ENCODE results near the gene CPEB3.

The CPEB3 gene

DNA sequence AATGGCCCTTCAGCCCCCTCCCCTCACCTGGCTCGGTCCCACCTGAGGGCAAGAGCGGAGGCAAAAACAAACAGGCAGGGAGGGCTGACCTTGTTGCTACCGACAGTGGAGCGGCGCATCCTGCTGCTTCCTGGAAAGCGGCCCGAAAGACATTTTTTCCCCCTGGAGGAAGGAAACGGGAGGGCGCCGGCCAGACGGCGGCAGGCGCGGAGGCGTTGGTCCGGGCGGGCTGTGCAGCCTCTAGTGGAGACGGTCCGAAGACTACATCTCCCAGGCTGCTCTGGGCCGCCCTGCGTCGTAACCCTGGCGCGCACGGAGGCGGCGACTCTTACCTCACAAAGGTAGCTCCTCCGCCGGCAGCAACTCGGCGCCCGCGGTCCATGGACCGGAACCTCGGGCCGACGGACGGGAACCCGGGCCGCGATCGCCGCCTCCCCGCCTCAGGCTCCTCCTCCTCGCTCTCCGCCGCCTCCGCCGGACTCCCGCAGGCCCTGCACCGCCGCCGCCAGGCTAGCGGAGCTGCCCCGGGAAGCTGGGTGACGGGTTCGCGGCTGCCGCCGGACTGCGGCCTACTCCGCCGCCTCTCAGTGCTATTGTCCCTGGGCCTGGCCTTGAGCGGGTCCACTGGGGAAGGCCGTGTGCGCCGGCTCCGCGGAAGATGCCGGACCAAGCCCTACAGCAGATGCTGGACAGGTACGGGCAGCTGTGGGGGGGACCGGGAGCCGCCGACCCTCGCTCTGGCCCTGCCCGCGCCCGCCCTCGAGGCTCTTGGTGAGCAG lies at the start of gene CPEB3, which contains the start of gene MARCHF5:
Gene CPEB3 (minus strand): TSS at position 242 of the 779 bp plus-strand sequence. CDS start 50,728 bp downstream, outside the sequence.
Gene MARCHF5 (plus strand): TSS at position 331 of the 779 bp plus-strand sequence. CDS start 328 bp downstream, at position 659.
- DNase-seq (ENCODE audit: low spot score), result peak; percentile 99

DNA sequence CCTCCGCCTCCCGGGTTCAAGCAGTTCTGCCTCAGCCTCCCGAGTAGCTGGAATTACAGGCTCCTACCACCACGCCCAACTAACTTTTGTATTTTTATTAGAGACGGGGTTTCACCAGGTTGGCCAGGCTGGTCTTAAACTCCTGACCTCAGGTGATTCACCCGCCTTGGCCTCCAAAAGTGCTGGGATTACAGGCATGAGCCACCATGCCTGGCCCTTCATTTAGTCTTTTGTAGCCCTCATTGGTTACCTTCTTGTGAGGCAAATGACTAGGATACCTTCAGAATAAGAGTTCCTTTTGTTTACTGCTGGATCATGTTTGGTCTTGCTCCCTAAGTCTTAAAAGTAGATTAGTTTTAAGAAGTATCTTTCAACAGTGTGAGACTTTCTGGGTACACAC lies 39.0 kb upstream of the CPEB3 start:
- peak; percentile 74 for DNase-seq (ENCODE audit: low spot score)

DNA sequence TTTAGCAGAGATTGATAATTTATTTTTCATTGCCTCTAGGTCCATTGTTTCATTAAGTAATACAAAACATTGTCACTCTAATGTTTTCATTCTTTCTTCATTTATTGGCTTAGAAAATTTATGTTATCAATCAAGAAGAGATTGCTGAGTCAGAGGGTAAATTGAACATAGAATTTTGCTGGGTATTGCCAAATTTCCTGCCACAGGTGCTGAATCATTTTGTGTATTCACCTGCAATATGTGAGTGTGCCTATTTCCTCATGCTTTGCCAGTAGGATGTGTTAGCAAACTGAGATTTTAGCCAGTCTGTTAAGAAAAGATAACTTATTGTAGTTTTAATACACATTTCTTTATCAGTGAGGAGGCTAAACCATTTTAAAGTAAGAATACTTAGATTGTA lies 38.1 kb upstream of the CPEB3 start:
- peak; percentile 55 for DNase-seq (ENCODE audit: low spot score)

DNA sequence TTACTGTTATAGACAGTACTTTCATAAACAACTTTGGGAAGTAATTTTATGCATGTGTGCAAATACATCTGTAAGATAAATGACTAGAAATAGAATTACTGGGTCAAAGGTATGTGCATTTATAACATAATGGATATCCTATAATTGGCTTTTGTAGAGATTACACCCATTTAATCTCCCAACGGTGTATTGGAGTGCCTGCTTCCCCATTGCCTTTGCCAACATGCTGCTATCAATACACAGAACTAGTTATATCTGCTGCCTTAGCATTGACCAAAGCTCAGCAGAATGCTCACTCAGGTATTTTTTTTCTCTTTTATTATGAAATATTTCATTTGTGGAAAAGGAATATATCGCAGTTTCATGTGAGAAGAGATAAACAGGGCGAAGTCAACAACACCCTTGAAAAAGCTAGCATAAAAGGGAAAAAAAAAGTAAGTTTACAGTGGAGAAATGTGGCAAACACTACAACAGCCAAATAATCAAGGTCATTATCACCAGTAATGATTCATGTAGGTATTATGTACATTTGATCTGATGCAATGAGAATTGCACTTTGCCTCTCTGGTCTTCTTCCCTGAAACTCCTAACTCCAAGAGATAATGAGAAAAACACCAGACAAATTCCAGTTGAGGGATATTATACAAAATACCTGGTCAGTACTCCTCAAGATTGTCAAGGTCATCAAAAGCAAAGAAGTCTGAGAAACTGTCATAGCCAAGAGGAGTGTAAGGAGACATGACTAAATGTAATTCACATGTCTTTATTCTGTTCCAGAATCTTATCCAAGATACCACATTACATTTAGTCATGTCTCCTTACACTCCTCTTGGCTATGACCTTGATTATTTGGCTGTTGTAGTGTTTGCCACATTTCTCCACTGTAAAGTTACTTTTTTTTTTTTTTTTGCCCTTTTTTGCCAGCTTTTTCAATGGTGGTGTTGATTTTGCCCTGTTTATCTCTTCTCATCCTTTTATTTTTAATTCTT lies 36.9 kb upstream of the CPEB3 start:
- DNase-seq (ENCODE audit: low spot score), result no peak

DNA sequence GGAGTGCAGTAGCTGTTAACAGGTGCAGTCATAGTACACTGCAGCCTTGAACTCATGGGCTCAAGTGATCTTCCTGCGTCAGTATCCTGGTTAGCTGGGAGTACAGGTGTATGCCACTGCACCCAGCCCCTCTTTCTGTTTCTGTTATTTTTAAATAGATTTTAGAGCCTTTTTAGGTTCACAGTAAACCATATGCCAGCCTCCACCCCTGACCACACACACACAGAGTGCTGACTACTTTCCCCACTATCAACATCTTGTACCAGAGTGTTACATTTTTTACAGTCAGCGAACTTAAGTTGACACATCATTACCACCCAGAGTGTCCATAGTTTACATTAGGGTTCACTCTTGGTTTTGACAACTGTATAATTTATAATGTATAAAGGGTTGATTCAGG lies 32.2 kb upstream of the CPEB3 start:
- DNase-seq (ENCODE audit: low spot score), result no peak

DNA sequence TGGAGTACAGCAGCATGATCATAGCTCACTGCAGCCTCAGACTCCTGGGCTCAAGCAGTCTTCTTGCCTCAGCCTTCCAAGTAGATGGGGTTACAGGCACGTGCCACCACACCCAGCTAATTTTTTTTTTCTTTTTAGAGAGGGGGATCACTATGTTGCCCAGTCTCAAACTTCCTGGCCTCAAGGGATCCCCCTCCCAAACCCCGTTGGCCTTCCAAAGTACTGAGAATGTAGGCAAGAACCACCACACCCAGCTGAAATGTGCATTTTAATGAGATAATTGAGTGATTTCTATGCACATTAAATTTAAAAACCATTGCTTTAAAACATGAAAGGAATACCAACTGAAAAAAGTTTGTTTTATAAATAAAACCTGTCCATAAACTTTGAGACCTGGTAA lies 25.7 kb upstream of the CPEB3 start:
- DNase-seq (ENCODE audit: low spot score), result no peak

DNA sequence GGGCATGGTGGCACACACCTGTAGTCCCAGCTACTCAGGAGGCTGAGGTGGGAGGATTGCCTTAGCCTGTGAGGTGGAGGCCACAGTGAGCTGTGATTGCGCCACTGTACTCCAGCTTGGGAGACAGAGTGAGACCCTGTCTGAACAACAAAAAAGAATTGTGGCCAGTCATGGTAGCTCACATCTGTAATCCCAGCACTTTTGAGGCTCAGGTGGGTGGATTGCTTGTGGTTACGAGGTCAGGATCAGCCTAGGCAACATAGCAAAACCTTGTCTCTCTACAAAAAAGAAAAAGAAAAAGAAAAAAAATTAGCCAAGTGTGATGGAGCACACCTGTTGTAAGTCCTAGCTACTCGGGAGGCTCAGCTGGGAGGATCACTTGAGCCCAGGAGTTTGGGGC lies 22.9 kb upstream of the CPEB3 start:
- no peak for DNase-seq (ENCODE audit: low spot score)

DNA sequence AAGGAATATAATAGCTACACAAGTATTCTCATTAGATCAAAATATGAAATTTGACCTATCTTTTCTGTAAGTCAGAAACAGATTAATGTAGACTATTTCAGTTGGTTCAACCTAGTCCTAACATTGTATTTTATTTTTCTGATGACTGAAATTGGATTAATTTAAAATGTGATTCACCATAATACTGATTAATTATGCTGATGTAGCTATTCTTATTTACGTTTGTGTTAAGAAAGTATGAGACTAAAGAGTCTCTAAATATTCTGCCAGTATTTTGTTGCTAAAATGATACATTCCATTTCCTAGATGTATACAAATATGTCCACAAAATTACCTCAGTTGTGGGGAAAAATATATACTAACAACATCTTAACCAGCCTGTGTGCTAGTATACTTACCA lies 18.4 kb upstream of the CPEB3 start:
- DNase-seq (ENCODE audit: low spot score), result no peak

DNA sequence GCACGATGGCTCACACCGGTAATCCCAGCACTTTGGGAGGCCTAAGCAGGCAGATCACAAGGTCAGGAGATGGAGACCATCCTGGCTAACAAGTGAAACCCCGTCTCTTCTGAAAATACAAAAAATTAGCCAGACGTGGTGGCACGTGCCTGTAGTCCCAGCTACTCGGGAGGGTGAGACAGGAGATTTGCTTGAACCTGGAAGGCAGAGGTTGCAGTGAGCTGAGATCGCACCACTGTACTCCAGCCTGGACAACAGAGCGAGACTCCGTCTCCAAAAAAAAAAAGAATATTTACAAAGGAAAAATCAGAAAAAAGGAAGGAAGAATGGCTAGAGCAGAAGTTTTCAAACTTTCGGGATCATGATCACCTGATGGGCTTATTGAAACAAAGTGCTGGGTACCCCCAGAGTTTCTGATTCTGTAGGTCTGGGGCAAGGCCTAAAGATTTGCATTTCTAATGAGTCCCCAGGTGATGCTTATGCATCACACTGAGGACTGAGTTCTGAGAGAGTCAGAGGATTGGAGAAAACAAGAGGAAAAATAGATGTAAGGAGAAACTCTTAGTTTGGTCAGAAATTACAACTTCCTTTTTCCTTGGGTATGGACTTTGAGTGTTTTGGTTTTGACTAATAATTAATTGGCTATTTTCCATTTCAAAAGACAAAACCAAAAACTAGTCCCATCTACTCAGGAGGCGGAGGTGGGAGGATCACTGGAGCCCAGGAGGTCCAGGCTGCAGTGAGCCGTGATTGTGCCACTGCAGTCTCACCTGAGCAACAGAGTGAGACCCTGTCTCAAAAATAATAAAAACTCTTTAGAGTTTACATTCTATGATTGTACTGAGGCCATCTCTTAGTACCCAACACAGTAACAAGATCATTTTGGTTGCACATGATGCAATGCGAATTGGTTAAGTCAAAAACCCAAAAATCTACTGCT lies 14.5 kb upstream of the CPEB3 start:
- DNase-seq (ENCODE audit: low spot score), result peak; percentile 33

DNA sequence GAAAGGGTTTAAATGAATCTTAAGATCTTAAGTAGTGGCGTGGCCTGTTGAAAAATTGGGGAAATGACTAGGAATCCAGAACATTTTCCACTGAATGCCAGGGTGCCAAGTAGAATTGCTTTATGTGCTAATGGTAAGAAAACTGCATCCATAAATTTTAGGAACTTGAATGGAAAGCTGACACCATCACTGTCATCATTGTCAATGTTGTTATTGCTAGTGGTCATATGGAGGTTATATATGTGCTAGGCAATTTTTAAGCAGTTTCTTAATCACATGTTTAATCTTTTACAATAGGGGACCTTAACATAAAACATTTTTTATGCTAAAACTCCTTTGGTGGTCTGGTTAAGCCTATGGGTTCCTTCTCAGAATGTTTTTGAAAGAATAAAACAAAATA lies 13.2 kb upstream of the CPEB3 start:
- no peak for DNase-seq (ENCODE audit: low spot score)

DNA sequence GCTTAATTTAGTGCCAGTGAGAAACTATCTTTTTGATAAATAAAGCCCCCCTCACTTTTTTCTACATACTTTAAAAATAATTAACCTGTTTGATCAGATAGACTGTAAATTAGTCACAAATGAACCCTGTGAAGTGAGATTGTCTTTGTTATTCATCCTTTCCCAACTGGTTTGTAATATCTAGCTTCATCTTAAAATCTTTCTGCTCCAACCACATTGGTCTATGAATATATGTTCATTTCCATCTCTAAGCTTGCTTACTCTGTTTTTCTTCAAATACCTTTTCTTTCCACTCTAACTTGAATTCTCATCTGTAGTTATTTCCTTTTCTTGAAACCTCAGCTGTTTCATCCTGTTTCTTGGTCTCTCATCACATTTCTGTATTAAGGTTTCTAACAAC lies 12.2 kb upstream of the CPEB3 start:
- DNase-seq (ENCODE audit: low spot score), result no peak

DNA sequence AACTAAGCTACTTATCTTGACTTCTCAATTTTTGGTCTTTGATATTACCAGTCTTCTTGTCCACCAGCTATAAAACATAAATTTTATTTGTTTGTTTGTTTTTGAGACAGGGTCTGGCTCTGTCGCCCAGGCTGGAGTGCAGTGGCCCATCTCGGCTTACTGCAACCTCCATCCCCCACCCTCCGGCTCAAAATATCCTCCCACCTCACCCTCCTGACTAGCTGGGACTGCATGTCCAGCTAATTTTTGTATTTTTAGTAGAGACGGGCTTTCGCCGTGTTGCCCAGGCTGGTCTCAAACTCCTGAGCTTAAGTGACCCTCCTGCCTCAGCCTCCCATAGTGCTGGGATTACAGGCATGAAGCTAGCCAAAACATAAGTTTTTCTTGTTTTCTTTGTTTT lies 7.6 kb upstream of the CPEB3 start:
- no peak for DNase-seq (ENCODE audit: low spot score)

DNA sequence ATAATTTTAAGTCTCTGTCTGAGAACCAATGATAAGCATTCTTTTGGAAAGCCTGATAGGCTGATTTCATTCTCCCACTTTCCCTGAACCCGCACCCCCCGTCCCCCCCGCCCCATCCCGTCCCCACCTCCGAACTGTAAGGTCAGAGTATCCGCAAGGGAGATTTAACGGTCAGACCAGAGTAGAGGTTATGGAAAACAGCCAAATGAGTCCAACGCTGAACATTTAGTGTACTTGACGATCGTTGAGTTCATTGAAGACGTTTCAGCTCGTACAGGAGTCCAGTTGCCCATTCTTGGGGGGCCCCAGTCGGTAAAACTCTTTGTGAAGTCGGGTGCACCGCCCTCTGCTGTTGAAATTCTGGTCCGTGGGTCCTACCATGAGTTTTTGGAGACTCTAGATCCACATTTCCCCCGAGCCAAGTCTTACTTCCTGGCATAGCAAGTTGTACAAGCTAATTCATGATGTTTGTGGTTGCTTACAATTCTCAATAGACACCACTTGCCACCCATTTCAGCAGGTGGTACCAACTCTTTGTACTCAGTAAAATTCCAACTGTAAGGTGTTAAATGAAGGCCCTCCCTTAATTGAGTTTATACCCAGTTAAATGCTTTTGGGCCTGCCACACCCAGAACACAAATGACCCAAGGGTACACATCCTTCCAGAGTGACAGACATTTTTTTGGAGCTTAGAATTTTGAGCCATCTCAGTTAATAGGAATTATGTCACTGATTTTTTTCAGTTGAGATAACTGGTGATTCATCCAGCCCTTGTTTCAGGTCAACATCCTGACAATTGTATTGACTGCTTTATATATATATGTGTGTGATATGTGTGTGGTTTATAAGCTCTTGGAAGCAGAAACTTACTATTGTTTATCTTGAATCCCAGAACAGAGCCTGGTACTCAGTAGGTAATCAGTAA lies 1.3 kb upstream of the CPEB3 start:
- DNase-seq (ENCODE audit: low spot score), result peak; percentile 52

DNA sequence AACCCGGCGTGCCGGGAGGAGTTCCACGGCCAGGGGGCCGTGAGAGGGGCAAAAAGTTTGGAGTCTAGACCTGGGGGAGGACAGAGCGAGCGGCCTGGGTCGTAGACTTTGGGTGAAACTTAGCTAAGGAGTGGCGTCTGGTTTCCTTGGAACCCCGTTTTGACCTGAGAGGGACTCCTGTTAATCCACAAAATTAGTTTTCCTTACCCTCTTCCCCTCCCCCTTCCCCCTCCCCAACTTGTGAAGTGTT lies 663 bp upstream of the CPEB3 start:
- no peak for DNase-seq (ENCODE audit: low spot score)

DNA sequence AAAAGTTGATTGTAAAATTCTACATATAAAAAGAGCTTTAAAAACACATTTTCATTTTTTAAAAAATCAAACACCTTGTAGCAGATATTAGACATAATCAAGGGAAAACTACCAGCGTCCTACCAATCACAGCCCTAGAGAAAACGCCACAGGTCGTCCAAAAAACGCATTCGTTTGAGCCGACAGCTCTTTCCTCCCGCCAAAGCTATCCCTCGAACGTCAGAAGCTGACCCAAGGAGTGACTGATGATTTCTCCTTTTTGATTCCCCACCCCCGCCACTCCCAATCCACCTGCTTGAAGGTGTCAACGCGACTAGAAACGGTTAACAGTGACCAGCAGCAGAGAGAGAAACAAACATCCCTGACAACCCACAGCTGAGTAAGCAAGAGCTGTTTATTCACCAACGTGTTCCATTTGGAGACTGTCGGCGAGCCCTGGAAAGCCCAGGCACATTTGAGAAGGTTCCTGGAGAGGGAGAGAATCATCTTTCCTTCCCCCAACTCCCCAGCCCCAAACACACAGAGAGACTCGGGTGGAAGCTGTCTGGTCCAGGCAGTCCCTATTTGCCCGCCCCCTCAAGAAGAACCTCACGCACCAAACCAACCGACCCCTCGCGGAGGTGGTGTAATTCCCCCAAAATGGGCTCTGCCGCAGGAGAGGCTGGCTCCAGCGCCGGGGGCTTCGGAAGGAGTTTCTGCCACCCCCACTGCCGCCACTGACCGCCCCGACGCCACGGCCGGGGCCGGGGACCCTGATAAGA lies 622 bp downstream of the CPEB3 start:
- DNase-seq (ENCODE audit: low spot score), result peak; percentile 70

DNA sequence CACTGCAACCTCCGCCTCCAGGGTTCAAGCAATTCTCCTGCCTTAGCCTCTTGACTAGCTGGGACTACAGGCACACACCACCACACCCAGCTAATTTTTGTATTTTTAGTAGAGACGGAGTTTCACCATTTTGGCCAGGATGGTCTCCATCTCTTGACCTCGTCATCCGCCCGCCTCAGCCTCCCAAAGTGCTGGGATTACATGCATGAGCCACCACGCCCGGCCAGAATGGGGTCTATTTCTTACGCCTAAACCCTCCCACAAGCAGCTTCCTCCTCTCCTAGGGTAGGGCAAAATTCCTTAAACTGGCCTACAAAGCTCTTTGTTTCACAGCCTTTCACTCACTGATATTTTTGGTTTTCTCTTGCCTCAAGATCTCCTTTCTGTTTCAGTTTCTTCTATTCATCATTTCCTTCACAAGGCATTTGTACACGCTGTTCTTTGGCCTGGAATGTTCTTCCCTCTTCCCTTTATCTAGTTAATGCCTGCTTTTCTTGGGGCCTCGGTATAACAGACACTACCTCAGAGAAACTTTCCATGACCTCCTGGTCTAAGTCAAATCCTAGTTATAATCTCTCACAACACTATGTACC lies 6.7 kb downstream of the CPEB3 start:
- no peak for DNase-seq (ENCODE audit: low spot score)

DNA sequence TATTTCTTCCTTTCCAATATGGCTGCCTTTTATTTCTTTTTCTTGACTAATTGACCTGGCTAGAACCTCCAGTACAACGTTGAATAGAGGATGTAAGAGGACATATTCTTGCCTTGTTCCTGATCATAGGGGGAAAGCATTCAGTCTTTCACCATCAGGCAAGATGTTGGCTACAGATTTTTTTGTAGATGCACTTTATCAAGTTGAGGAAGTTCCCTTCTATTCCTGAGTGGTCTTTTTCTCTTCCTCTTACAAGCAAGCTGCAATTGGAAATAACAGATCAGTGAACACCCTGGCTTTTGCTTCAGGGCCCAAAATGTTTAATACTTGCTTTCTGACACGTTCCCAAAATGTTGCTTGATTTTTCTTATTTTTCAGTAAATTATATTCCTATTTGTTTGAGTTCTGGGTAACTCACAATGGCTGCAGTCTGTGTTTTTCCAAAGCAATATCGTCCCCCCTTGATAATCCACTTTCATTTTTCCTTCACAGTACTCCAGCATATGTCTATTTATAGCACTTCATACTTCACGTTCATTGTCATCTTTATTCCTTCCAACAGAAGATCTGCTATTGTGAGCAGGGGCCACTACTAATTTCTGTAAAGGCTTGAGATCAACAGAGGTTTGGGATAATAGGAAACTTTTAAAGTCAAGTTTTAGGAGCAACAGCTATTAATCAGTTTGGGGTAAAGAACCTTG lies 11.7 kb downstream of the CPEB3 start:
- DNase-seq (ENCODE audit: low spot score), result no peak

DNA sequence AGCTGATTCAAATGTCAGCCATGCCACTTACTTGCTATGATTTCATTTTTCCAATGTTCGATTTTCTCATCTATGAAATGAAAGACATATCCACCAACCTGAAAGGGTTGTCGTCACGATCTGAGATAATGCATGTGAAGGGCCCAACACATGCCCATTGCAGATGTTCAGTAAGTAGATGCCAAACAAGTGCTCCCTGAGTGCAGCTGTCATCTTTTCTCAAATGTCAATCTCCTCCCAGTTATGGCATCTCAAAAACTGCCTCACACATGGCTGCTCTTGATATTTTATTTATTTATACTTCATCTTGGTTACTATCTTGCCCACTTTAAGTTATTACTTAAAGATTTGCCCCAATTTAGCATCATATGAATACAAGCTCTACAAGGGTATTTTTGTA lies 16.8 kb downstream of the CPEB3 start:
- DNase-seq (ENCODE audit: low spot score), result no peak

DNA sequence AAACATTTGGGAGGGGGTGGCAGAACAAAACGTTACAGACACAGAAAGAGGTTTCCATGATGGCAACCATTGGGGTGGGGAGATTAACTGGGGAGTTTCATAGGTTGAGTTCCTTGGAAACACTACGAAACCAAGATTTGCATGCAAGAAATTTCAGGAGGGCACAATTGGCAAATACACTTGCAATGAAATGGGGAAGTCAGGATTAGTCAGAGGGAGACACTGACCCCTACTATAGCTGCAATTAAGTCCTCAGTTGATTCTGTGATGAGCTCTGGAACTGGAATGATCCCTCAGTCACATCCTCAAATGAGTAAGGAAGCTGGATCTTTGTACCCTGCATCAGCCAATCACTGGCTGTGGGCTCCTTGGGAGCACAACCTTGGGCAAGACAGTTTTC lies 22.1 kb downstream of the CPEB3 start:
- no peak for DNase-seq (ENCODE audit: low spot score)

Measured in kidney tubule cell (primary cell).